Body of pancreas (tissue), 4 donors: ENCODE data around the gene UBTD1. TPM values are rescaled to one million over a fixed set of nuclear protein-coding genes. Genes with fewer than 3 reads are reported as not detected.

Source experiments
- ATAC-seq: fragments of 150-250 bp; one replicate; pipeline ENCODE4 v1.9.1; 2016
- DNase-seq, 4 donors: peaks; one replicate each; pipeline ENCODE4 v3.0.0-alpha.2; 2019
- H3K27ac ChIP-seq, 4 donors: fragments of 200-600 bp; sonication (generic); 1 replicate in 3 of 4; 2 replicates in 1 of 4; pipeline versions ENCODE4 v1.5.1 to v1.6.1; 2016 to 2019; ENCODE audit warnings: mild to moderate bottlenecking in 1 of 4, mixed read lengths in 1 of 4, moderate library complexity in 1 of 4
- H3K27me3 ChIP-seq, 2 donors: fragments of 200-600 bp; sonication (generic); one replicate each; pipeline ENCODE4 v1.6.0; 2016; ENCODE audit warnings: mild to moderate bottlenecking in 1 of 2
- H3K36me3 ChIP-seq, 2 donors: fragments of 200-600 bp; sonication (generic); replicated peaks in 1 of 2; 2 replicates each; pipeline ENCODE4 v1.5.1; 2016; ENCODE audit warnings: low read depth in 2 of 2; ENCODE audit not compliant: insufficient read depth in 1 of 2
- H3K4me1 ChIP-seq: fragments of 200-600 bp; sonication (generic); one replicate; pipeline ENCODE4 v1.6.0; 2016
- H3K4me3 ChIP-seq, 2 donors: fragments of 200-600 bp; sonication (generic); 1 replicate in 1 of 2; 2 replicates in 1 of 2; pipeline ENCODE4 v1.5.1; 2016 to 2019
- H3K9me3 ChIP-seq, 3 donors: fragments of 200-600 bp; sonication (generic); 1 replicate in 2 of 3; 2 replicates in 1 of 3; pipeline ENCODE4 v1.5.1; 2016
- CTCF ChIP-seq, 7 experiments: fragments of 450-650 bp in 4 of 7; fragments of 200-600 bp in 3 of 7; sonication (generic) in 3 of 7; IDR thresholded peaks; one replicate each; pipeline ENCODE4 v1.5.1; 2016 to 2019; ENCODE audit warnings: antibody characterized with exemption in 7 of 7
- POLR2A ChIP-seq, 3 donors: fragments of 450-650 bp; IDR thresholded peaks; one replicate each; pipeline ENCODE4 v1.6.1; 2016; ENCODE audit warnings: antibody characterized with exemption in 3 of 3, mild to moderate bottlenecking in 2 of 3
- WGBS, 2 donors: methylation state at CpG; one replicate each; pipeline ENCODE4 v1.1.5; 2017; 5-methylcytosine and 5-hydroxymethylcytosine counted together
- intact Hi-C: fragments of 100-400 bp; cut with DNase I; formaldehyde crosslinking; loops from one replicate; pipeline ENCODE4 v1.15.1; 2023
- total RNA-seq, 2 donors: library from RNA; depleted of rRNA; stranded (reverse); fragments of >200 nt; gene quantifications; one replicate each; pipeline ENCODE4 v1.1.0, GENCODE V29; 2016

The UBTD1 gene
- total RNA-seq, 2 donors from 2014 or later, result 9.1 to 33.9 TPM

GRCh38 chr10:97479939-97480338, 18.8 kb upstream of the UBTD1 start:
- DNase-seq (no peak), ATAC-seq (no peak)
- Histone ChIP-seq H3K4me1 (no peaks in the 10 kb centered on the region), H3K27ac (no peak overlapping the region), H3K36me3 (peaks cover 0 to 16% of the 10 kb centered on the region in 2 donors), H3K4me3 (no peak overlapping the region), H3K27me3 (no peaks in the 10 kb centered on the region), H3K9me3 (no peaks in the 10 kb centered on the region)
- WGBS, 2 donors, result 86 to 88% methylated on average over 9 of the region's 9 CpGs
- no peak for TF ChIP-seq CTCF (IDR thresholded peaks at IDR 0.05)
- no peak for TF ChIP-seq POLR2A (IDR thresholded peaks at IDR 0.05)
- intact Hi-C loops, result no loop called here

- no peak overlapping the region for H3K27ac ChIP-seq
- WGBS, 2 donors, result 91 to 97% methylated on average over 4 of the region's 4 CpGs
- intact Hi-C loops, result no loop called here
- no peak for ATAC-seq
- no peak for DNase-seq
- TF ChIP-seq CTCF (IDR thresholded peaks at IDR 0.05) (no peak), POLR2A (IDR thresholded peaks at IDR 0.05) (no peak)
- no peaks in the 10 kb centered on the region for H3K9me3 ChIP-seq
- no peaks in the 10 kb centered on the region for H3K27me3 ChIP-seq
- H3K4me1 ChIP-seq, result no peaks in the 10 kb centered on the region
- peaks cover 0 to 16% of the 10 kb centered on the region in 2 donors for H3K36me3 ChIP-seq
- no peak overlapping the region for H3K4me3 ChIP-seq
Measured at GRCh38 chr10:97481071-97481470, 17.7 kb upstream of the UBTD1 start.

DNA sequence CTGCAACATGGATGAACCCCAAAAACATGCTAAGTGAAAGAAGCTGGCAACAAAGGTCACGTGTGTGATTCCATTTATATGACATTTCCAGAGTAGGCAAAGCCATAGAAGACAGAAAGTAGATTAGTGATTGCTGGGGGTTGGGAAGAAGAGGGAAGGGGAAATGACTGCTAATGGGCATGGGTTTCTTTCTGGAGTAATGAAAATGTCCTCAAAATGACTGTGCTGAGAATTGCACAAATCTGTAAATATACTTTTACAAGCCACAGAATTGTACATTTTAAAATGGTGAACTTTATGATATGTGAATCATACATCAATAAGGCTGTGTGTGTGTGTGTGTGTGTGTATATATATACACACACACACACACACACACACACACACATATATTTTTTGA, 16.3 kb upstream of the UBTD1 start:
- DNase-seq, result no peak
- 81 to 90% methylated on average over 1 of the region's 1 CpG for WGBS, 2 donors
- H3K36me3 ChIP-seq, result peaks cover 0 to 7% of the 10 kb centered on the region in 2 donors
- intact Hi-C loops, result no loop called here
- no peak for ATAC-seq
- no peaks in the 10 kb centered on the region for H3K9me3 ChIP-seq
- H3K27me3 ChIP-seq, result no peaks in the 10 kb centered on the region
- no peak overlapping the region for H3K27ac ChIP-seq
- H3K4me3 ChIP-seq, result no peak overlapping the region
- TF ChIP-seq POLR2A (IDR thresholded peaks at IDR 0.05) (no peak), CTCF (IDR thresholded peaks at IDR 0.05) (no peak)
- no peaks in the 10 kb centered on the region for H3K4me1 ChIP-seq

DNA sequence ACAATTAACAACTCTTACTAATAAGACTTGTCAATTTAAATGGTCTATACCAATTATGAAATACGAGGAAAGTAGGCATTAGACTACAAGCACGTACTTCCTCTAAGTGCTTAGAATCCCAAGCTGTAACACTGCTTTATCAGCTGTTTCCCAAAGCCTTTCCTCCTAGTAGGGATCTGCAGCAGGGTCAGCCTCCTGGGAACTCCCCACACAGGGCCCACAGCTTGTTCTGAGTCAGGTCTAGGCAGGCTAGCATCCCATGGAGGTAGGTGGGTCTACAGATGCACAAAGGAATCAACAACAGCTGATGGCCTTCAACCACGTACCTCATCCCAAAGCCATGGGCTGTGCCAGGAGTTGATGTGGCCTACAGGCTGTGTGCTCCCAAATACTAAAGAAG, 15.2 kb upstream of the UBTD1 start:
- peaks cover 0 to 7% of the 10 kb centered on the region in 2 donors for H3K36me3 ChIP-seq
- H3K27ac ChIP-seq, result no peak overlapping the region
- intact Hi-C loops, result no loop called here
- no peaks in the 10 kb centered on the region for H3K9me3 ChIP-seq
- no peaks in the 10 kb centered on the region for H3K4me1 ChIP-seq
- H3K27me3 ChIP-seq, result no peaks in the 10 kb centered on the region
- no peak overlapping the region for H3K4me3 ChIP-seq
- TF ChIP-seq POLR2A (IDR thresholded peaks at IDR 0.05) (no peak), CTCF (IDR thresholded peaks at IDR 0.05) (no peak)
- DNase-seq, result no peak
- ATAC-seq, result no peak
- WGBS, 2 donors, result 44 to 51% methylated on average over 3 of the region's 3 CpGs

DNA sequence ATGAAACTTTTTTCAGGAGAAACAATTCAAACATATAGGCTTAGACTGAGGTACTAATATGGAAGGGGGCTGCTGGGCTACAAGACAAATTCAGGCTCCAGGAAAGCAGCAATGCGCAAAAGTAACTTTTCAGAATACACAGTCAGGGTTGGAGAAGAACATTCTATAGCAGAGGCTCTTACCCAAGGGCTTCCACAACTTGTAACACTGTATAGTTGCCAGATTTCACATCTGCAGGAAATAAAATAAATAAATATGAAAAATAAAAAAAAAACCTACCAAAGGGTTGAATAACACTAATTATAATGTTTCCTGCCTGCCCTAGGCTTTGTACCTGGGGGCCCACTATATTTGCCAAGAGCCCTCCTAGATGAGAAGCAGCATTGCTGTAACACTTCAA, 14.8 kb upstream of the UBTD1 start:
- Histone ChIP-seq H3K9me3 (no peaks in the 10 kb centered on the region), H3K4me3 (no peak overlapping the region), H3K36me3 (peaks cover 0 to 7% of the 10 kb centered on the region in 2 donors), H3K27ac (no peak overlapping the region), H3K27me3 (no peaks in the 10 kb centered on the region), H3K4me1 (no peaks in the 10 kb centered on the region)
- WGBS, 2 donors, result 88 to 100% methylated on average over 1 of the region's 1 CpG
- TF ChIP-seq POLR2A (IDR thresholded peaks at IDR 0.05) (no peak), CTCF (IDR thresholded peaks at IDR 0.05) (no peak)
- intact Hi-C loops, result no loop called here
- DNase-seq, result no peak
- no peak for ATAC-seq
